Measurements from ENCODE around the gene UNC13A. TPM values are rescaled to one million over a fixed set of nuclear protein-coding genes. Genes with fewer than 3 reads are reported as not detected.
A peak's percentile ranks its signal among the peaks of the same experiment; 100 is the strongest.

UNC13A gene
- 0.69 and 0.84 TPM in 2 replicates for total RNA-seq (2014; rRNA removed; shearing (Covaris generic))
- polyA plus RNA-seq (2014; cell fraction: nucleus; rRNA removed): 1.2 and 2.7 TPM in 2 replicates

DNA sequence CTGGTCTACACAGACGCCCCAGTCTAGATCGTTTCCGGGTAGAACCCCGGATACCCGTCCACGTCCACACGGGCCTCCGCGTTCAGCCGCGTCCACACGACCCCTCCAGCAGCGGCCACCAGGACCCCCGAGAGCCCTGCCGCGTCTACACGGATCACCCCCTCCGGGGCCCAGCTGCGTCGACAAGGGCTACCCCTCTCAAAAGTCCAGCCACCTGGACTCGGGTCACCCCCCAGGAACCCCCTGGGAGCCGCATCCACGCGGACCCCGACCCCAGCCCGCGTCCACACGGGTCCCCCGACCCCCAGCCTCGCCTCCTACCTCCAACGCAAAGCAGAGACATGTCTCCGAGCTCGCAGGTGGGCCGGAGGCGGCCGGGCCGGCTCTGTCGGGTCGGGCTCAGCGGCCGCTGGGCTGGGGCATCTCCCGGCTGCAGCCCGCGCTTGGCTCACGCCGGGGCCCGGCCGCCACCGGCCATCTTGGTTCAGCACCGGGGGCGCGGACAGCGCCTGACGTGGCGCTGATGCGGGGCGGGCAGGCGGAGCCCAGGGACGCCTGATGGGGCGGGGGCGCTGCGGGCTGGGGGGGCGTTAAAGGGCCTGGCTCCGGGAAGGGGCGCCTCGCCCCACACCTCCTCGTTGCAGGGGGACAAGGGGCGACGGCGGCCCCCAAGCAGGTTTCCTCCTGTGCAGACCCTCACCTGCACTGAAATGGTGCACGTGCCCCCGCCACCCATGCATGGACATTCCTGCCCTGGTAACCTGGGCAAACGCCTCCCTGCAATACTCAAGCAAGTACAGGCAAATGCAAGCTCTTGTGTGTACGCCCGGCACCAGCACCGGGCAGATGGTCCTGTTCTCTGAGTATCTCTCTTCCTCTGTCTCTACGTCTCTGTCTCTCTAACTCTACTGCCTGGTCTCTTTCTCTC lies at the start of gene UNC13A:
Gene UNC13A (minus strand): TSS at position 498 of the 928 bp plus-strand sequence. CDS start 155 bp downstream, at position 343.
- no peak for DNase-seq (ENCODE audit: extremely low read depth, low read depth)

DNA sequence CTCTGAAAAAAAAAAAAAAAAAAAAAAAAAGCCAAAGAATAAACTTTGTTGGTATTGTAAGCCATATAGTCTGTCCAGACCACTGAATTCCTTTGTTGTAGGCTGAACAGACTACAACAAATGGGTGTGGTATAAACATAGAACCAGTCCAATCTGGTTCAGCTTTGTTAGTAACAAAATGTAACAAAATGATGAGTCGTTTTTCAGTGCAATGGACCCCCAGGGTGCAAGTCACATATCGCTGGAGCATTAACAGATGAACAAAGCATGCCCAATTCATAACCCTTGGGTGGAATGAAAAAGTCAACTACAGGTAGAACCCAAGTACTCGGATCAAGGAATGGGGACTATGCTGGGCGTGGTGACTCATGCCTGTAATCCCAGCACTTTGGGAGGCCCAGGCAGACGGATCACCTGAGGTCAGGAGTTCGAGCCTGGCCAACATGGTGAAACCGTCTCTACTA lies 49.6 kb upstream of the UNC13A start:
- DNase-seq (ENCODE audit: extremely low read depth, low read depth): no peak

DNA sequence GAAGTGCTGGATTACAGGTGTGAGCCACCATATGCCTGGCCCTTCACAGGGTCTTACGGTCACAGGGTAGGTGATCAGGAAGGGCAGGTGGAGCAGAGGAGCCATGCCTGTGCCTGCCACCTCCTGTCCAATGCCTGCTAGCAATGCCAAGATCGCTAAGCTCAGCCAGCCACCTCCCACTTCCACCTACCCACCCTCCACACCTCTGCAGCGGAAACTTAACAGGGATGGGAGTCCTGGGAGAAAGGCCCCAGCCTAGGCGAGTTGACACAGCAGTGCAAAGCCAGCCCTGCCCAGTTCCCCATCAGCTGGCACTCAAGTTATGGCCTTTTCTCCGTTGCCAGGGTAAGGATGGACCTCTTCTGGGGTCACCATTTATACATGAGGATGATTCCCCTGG lies 47.3 kb upstream of the UNC13A start:
- no peak for DNase-seq (ENCODE audit: extremely low read depth, low read depth)

DNA sequence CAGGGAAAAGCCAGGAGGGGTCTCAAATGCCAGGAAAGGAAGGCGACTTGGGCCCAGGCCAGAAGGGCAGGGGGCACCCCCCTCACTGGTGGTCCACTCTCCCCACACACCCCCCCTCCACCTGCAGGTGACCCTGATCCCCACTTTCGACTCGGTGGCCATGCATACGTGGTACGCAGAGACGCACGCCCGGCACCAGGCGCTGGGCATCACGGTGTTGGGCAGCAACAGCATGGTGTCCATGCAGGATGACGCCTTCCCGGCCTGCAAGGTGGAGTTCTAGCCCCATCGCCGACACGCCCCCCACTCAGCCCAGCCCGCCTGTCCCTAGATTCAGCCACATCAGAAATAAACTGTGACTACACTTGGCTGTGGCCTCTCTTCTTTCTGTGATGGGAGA lies 46.0 kb upstream of the UNC13A start:
- DNase-seq (ENCODE audit: extremely low read depth, low read depth): no peak

DNA sequence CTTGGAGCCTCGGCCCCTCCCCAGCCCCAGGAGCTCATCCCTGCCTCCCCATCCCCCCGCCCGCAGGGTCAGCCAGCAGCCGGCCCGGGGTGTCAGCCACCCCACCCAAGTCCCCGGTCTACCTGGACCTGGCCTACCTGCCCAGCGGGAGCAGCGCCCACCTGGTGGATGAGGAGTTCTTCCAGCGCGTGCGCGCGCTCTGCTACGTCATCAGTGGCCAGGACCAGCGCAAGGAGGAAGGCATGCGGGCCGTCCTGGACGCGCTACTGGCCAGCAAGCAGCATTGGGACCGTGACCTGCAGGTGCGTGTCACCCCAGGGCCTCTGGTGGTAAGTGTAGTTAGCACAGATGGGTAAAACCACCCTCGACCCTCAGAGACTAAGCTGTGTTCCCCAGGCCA lies 45.0 kb upstream of the UNC13A start:
- no peak for DNase-seq (ENCODE audit: extremely low read depth, low read depth)

DNA sequence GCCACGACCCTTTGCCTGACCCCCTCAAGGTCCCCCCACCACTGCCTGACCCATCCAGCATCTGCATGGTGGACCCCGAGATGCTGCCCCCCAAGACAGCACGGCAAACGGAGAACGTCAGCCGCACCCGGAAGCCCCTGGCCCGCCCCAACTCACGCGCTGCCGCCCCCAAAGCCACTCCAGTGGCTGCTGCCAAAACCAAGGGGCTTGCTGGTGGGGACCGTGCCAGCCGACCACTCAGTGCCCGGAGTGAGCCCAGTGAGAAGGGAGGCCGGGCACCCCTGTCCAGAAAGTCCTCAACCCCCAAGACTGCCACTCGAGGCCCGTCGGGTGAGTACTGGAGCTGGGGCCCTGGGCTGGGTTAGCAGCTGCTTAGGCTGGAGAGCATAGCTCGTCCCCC lies 39.7 kb upstream of the UNC13A start:
- no peak for DNase-seq (ENCODE audit: extremely low read depth, low read depth)

DNA sequence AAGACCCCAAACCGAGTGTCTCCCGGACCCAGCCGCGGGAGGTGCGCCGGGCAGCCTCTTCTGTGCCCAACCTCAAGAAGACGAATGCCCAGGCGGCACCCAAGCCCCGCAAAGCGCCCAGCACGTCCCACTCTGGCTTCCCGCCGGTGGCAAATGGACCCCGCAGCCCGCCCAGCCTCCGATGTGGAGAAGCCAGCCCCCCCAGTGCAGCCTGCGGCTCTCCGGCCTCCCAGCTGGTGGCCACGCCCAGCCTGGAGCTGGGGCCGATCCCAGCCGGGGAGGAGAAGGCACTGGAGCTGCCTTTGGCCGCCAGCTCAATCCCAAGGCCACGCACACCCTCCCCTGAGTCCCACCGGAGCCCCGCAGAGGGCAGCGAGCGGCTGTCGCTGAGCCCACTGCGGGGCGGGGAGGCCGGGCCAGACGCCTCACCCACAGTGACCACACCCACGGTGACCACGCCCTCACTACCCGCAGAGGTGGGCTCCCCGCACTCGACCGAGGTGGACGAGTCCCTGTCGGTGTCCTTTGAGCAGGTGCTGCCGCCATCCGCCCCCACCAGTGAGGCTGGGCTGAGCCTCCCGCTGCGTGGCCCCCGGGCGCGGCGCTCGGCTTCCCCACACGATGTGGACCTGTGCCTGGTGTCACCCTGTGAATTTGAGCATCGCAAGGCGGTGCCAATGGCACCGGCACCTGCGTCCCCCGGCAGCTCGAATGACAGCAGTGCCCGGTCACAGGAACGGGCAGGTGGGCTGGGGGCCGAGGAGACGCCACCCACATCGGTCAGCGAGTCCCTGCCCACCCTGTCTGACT lies 39.0 kb upstream of the UNC13A start:
- DNase-seq (ENCODE audit: extremely low read depth, low read depth): no peak

DNA sequence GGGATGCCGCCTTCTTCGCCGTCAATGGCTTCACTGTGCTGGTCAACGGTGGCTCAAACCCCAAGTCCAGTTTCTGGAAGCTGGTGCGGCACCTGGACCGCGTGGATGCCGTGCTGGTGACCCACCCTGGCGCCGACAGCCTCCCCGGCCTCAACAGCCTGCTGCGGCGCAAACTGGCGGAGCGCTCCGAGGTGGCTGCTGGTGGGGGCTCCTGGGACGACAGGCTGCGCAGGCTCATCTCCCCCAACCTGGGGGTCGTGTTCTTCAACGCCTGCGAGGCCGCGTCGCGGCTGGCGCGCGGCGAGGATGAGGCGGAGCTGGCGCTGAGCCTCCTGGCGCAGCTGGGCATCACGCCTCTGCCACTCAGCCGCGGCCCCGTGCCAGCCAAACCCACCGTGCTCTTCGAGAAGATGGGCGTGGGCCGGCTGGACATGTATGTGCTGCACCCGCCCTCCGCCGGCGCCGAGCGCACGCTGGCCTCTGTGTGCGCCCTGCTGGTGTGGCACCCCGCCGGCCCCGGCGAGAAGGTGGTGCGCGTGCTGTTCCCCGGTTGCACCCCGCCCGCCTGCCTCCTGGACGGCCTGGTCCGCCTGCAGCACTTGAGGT lies 38.1 kb upstream of the UNC13A start:
- DNase-seq (ENCODE audit: extremely low read depth, low read depth): no peak

DNA sequence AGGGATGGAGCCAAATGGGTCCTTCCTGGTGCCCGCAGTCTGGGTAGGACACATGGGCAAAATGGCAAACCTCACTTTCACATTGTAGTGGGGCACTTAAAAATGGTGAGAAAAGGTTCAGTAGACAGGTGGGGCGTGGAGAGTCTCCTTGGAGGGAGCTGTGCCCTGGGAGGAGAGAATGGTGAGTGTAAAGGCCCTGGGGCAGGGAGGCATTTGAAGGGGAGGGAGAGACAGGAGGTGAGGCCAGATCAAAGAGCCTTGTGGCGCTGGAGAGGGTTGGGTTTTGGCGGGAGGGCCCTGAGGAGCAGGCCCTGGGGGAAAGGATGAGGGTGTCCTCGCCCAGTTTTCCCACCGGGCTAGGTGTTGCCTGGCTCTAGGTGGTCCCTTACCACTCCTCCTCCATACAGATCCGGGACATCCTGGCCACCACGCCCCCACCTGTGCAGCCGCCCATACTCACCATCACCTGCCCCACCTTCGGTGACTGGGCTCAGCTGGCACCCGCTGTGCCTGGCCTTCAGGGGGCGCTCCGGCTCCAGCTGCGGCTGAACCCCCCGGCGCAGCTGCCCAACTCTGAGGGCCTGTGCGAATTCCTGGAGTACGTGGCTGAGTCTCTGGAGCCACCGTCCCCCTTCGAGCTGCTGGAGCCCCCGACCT lies 37.4 kb upstream of the UNC13A start:
- no peak for DNase-seq (ENCODE audit: extremely low read depth, low read depth)

DNA sequence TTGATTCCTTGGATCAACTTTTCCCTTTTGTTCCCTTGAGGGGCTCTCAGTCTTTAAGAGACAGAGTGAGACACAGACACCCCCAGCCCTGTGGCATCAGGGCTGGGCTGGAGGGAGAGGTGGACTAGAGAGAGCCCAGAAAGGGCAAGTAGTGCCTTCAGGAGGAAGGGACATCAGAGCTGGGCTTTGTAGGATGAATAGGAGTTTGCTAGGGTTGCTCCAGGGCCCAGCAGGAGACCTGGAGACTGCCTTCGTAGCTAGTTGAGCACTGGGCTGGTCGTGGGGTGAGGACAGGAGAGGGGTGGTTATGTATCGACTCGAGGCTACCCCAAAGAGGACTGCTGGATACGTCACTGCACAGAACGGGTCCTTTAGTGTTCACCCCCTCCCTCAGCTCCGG lies 36.5 kb upstream of the UNC13A start:
- no peak for DNase-seq (ENCODE audit: extremely low read depth, low read depth)

DNA sequence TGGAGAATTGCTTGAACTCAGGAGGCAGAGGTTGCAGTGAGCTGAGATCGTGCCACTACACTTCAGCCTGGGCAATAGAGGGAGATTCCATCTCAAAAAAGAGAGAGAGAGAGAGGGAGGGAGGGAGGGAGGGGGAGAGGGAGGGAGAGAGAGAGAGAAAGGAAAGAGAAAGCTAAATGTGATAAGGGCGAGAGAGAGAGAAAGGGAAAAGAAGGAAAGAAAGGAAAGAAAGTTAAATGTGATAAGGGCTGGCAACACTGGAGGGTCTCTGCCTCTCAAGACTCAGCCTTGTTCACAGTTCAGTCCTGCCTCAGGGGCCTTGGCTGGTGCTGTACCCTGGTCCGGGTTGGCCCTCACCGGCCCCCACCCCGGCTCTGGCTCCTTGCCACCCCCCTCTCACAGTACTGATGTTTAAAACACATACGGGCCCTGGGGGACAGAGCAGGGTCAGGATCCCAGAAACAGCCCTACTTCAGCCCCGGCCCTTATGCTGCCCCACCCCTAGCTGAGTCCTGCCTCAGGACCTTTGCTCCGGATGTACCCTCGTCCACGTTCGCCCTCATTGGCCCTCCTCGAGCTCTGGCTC lies 34.6 kb upstream of the UNC13A start:
- no peak for DNase-seq (ENCODE audit: extremely low read depth, low read depth)

DNA sequence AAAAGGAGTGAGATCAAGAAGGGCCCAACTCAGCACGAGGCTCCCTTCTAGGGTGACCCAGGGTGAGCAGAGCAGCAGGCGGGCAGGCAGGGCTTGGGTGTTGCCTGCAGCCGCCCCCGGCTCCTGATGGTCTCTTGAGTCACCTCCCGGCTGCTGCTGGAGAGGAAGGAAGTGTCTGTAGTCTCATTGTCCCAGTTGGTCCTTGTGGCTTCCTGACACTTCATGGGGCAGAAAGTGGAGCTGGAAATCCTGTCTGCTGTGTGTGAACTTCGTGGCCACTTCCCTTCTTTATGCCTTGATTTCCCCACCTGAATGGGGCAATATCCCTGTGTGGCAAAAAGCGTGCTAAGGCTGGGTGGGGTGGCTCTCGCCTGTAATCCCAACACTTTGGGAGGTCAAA lies 33.7 kb upstream of the UNC13A start:
- DNase-seq (ENCODE audit: extremely low read depth, low read depth): no peak

DNA sequence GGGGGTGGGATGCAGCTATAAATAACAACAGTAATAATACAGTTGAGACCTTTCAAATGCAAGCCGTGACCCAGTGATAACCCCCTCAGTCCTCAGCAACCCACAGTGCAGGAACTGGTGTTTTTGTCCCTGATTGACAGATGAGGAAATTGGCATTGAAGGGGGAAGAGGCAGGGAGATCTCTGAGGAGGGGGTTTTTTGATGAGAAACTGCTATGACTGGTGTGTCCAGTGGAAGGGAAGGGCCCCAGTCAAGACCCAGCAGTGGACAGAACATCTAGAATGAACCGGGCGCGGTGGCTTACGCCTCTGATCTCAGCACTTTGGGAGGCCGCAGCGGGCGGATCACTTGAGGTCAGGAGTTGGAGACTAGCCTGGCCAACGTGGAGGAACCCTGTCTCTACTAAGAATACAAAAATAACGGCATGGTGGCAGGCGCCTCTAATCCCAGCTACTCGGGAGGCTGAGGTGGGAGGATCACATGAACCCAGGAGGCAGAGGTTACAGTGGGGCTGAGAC lies 33.0 kb upstream of the UNC13A start:
- no peak for DNase-seq (ENCODE audit: extremely low read depth, low read depth)

DNA sequence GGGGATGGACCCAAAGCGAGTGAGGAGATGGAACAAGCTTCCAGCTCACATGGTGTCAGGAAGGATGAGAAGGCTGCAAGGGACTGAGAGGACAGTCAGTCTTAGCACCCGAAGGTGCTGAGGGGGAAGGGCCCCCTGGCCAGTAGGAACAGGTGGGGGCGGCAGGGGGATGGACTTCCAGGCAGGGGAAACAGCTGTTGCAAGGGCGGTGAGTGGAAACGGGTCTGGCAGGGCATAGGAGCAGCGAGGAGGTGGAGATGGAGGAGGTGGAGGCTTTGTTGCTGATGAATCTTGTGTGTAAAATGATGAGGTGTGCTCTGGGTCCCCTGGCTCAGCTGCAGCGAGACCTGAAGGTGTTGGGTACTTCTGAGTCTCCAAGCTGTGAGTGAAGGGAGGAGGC lies 32.3 kb upstream of the UNC13A start:
- DNase-seq (ENCODE audit: extremely low read depth, low read depth): no peak

DNA sequence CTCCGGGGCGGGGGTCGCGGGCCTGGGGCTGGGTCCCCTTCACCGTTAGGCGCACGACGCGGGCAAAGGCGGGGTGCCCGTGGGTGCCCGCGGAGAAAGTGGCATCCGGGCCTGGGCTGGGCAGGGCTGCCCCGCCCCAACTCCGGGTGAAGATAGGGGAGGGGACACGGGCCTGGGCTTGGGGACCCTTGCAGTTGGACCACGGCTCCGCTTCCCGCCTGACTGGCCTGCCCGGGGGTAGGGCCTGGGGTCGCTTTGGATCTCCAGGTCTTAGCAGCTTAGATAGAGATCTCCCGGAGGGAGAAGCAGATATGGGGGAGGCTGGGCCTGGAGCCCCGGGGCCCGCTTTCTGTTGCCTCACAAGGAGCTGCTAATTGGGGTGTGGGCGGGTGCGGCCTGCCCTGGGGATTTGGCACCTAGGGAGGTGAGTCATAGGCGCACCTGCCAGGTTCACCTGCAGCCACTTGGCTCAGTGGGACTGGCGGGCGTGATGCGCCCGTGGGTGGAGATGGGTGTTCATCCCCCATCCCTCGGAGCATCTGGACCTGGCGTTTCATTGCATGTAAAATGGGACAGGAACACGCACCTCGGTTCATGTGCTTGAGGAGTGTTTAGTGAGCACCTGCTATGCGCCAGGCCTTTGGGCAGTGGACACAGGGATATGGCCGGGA lies 31.7 kb upstream of the UNC13A start:
- no peak for DNase-seq (ENCODE audit: extremely low read depth, low read depth)

DNA sequence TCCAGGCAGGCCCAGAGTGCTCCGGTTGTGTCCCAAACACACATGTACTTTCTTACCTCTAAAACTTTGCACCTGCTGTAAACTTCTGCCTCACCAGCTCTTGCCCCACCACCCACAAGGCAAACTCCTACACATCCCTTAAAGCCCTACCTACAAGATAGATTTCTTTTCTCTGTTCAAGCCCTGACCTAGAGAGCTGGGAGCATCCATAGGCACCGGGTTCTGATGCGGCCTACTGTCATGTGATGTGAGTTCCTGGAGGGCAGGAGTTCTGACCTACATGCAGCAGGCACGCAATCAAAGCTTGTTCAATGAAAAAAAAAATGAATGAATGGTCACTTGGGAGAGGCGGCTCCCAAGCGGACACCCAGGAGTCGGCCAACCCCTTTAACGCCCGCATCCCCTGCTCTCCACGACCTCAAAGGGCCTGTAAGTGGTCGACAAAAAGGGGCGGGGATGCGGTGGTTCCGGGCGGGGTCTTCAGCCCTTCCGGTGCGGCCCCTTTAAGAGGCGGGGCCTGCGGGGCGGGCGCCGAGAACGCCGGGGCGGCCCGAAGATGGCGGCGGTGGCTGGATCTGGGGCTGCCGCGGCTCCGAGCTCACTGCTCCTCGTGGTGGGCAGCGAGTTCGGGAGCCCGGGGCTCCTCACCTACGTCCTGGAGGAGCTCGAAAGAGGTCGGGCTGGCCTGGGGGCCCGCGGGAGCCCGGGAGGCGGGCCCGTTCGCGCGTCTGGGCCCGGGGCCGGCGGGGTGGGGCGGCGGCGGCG lies 31.0 kb upstream of the UNC13A start, which contains the start of gene MAP1S:
Gene MAP1S (plus strand): TSS at position 534 of the 765 bp plus-strand sequence. CDS start 23 bp downstream, at position 557.
- peak; percentile 27 for DNase-seq (ENCODE audit: extremely low read depth, low read depth)

DNA sequence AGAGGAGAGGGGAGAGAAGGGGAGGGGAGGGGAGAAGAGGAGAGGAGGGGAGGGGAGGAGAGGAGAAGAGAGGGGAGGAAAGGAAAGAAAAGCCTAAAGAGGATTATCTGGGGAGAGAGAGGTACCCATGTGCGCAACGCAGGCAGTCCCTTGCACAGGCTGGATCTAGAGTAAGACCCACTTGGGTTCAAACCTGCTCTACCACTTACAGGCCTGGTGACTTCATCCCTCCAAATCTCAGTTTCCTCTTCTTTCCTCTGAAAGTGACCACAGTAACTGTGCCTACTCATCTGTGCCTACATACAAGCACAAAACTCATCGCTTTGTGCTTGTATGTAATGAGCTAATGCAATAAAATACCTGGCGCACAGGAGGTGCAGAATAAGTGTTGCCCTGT lies 30.4 kb upstream of the UNC13A start:
- DNase-seq (ENCODE audit: extremely low read depth, low read depth): no peak

DNA sequence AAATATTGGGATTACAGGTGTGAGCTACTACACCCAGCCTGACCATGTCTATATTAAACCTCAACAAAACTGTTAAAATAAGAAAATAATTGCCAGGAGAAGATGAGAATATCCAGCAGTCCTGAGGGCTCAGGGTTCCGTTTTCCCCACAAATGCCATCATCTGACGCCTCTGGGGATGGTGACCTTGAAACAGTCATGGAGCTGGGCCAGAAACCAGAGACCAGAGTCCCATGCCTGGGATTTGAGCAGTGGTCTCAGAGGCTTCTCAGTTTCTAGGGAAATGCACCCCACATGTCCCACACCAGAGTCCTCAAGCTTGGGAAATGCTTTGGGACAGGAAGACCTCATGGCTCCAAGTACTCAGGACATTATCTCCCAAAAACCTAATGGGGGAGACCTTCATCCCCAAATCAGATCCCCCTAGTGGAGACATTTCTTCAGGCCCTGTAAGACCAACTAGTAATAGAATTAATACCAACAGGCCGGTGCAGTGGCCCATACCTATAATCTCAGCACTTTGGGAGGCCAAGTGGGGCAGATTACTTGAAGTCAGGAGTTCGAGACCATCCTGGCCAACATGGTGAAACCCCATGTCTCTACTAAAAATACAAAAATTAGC lies 28.3 kb upstream of the UNC13A start:
- DNase-seq (ENCODE audit: extremely low read depth, low read depth): no peak

Measured in NCI-H460 (cell line).